Activated CD8-positive, alpha-beta memory T cell treated with anti-CD3 and anti-CD28 coated beads, Interleukin-2, amount 10 ng/mL, durations not matched to agents 7 days and 5 days (primary cell): Measurements from ENCODE around the gene UQCR11. TPM values are rescaled to one million over a fixed set of nuclear protein-coding genes. Genes with fewer than 3 reads are reported as not detected.

Experiments used
- ATAC-seq: fragments of 150-1000 bp; cut with Tn5 transposase; one replicate; pipeline ENCODE4 v1.10.0; 2021; ENCODE audit warnings: moderate library complexity
- CTCF ChIA-PET: fragments of 350-600 bp; sonication (Branson Sonifier 250); formaldehyde crosslinking; loops from one replicate; lab custom pipeline; 2021; ENCODE audit warnings: antibody characterized with exemption; lab: Charles Lee
- DNase-seq: peaks from one replicate; pipeline ENCODE4 v3.0.0-alpha.2; 2020
- H3K27ac Mint-ChIP-seq: one replicate; pipeline ENCODE4 v1.8.0; 2021; ENCODE audit warnings: mild to moderate bottlenecking, mixed read lengths
- H3K27me3 Mint-ChIP-seq: one replicate; pipeline ENCODE4 v1.8.0; 2021; ENCODE audit warnings: mixed read lengths
- H3K36me3 Mint-ChIP-seq: one replicate; pipeline ENCODE4 v1.8.0; 2021; ENCODE audit warnings: mild to moderate bottlenecking, mixed read lengths
- H3K4me1 Mint-ChIP-seq: one replicate; pipeline ENCODE4 v1.8.0; 2021; ENCODE audit warnings: mixed read lengths
- H3K4me3 Mint-ChIP-seq: one replicate; pipeline ENCODE4 v1.8.0; 2021; ENCODE audit warnings: mild to moderate bottlenecking, moderate library complexity, mixed read lengths
- H3K9me3 Mint-ChIP-seq: one replicate; pipeline ENCODE4 v1.8.0; 2022; ENCODE audit warnings: low read depth, mixed read lengths
- total RNA-seq, 2 experiments: library from RNA; stranded (reverse); gene quantifications; one replicate each; pipeline ENCODE4 v1.2.3, GENCODE V29; 2021

UQCR11 gene
- total RNA-seq, 2 experiments from 2014 or later = 192 to 196 TPM

DNA sequence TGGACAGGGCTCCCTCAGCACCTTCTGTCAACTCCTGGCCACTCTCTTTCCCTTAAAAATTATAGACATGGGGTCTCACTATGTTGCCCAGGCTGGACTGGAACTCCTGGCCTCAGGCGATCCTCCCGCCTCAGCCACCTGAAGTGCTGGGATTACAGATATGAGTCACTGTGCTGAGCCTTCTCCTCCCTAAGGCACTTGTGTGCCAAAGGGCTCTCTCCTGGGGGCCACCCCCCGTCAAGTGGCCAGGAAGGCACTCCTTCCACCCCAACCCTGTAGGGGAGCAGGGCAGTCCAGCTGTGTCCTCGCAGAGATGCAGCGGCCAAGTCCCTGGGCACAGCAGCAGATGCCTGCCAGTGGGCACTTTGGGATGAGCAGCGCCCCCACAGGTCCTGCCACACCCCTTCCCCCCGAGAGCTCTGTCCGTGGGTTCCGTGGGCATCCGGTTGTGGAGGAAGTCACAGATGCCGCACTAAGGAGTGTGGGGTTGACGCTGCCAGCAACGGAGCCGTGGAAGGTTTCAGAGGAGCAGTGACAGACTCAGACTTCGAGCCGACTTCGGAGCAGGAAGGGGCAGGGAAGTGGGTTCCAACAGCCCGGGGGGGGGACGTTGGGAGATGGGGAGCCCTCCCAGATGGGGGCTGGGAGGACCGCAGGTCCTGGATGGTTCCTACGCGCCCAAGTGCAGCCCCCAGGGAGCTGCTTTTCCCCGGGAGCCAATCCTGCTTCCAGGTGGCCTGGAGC, 3.3 kb upstream of the UQCR11 start:
- Mint-ChIP-seq H3K27me3 (no peaks in the 10 kb centered on the region), H3K27ac (no peak overlapping the region), H3K36me3 (peaks cover 12% of the 10 kb centered on the region), H3K4me3 (no peak overlapping the region), H3K4me1 (peaks cover 45% of the 10 kb centered on the region), H3K9me3 (no peaks in the 10 kb centered on the region)
- DNase-seq (peak; percentile 50), ATAC-seq (no peak)
- CTCF ChIA-PET = interaction anchor here (1.2 to 1.6 kb wide), 4 partner anchors 15 to 229 kb away, joined by 3 to 5 read pairs (median 4); partner anchors contain the start of gene MBD3

DNA sequence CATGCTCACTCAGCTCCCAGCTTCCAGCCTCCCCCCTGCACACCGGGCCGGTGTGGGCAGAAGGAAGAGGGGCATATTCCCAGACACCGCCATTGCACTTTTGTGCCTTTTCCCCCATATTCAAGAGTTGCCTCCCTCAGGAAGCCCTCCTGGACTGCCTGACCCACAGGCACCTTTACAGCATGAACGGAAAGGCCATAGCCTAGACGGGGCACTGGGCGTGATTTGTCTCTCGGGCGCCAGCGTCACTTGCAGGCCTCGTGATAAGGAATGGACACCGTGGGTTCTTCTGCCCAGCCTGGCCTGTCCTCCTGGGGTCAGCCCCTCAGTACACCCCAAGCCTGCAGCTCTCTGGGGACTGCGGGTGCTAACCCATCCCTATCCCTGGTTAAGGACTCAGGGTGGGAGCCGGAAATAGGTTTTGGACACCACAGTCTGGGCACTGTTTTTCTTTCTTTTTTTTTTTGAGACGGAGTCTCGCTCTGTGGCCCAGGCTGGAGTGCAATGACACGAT, 933 bp upstream of the UQCR11 start:
- Mint-ChIP-seq H3K27me3 (no peaks in the 10 kb centered on the region), H3K9me3 (no peaks in the 10 kb centered on the region), H3K36me3 (peaks cover 10% of the 10 kb centered on the region), H3K4me1 (peaks cover 54% of the 10 kb centered on the region), H3K4me3 (peak overlapping the region; percentile 92), H3K27ac (peak overlapping the region; percentile 98)
- peak; percentile 3 for ATAC-seq
- CTCF ChIA-PET = interaction anchor here (0.9 to 4.1 kb wide), 11 partner anchors 13 to 1095 kb away, joined by 3 to 20 read pairs (median 3); partner anchors contain the start of genes MBD3 and REEP6
- DNase-seq = no peak

- Mint-ChIP-seq H3K9me3 (no peaks in the 10 kb centered on the region), H3K4me1 (peaks cover 39% of the 10 kb centered on the region), H3K36me3 (peaks cover 21% of the 10 kb centered on the region), H3K27ac (no peak overlapping the region), H3K4me3 (no peak overlapping the region), H3K27me3 (no peaks in the 10 kb centered on the region)
- CTCF ChIA-PET = interaction anchor here (2.3 to 2.5 kb wide), 2 partner anchors 9 to 12 kb away, joined by 5 to 6 read pairs; partner anchors contain the start of gene MBD3
- ATAC-seq (no peak), DNase-seq (no peak)
Observed at GRCh38 chr19:1602091-1602707, 3.1 kb downstream of the UQCR11 start.

- Mint-ChIP-seq H3K4me1 (peaks cover 36% of the 10 kb centered on the region), H3K36me3 (peaks cover 23% of the 10 kb centered on the region), H3K27ac (no peak overlapping the region), H3K27me3 (no peaks in the 10 kb centered on the region), H3K9me3 (no peaks in the 10 kb centered on the region), H3K4me3 (no peak overlapping the region)
- DNase-seq (no peak), ATAC-seq (no peak)
- CTCF ChIA-PET = interaction anchor here (2.3 to 2.5 kb wide), 2 partner anchors 8 to 11 kb away, joined by 5 to 6 read pairs; partner anchors contain the start of gene MBD3
Observed at GRCh38 chr19:1601613-1602064, 3.6 kb downstream of the UQCR11 start.

DNA sequence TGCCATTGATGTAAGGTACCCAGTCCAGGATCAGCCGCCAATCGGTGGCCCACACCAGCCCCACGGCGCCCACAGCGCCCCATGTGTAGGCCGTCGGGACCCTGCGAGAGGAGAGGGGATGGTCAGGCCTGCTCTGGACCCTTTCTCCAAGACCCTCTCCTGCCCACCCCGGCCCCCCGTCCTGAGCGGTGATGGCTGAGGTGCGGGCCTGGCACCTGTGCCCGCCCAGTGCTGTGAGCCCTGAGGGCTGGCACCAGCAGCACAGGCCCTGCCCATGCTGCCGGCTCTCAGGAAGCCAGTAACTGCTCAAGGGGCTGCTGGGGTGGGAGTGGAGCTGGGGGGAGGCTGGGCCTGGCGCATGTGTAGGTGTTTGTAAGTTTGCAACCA, 5.8 kb downstream of the UQCR11 start:
- H3K27ac Mint-ChIP-seq = no peak overlapping the region

GRCh38 chr19:1598777-1599459, 6.3 kb downstream of the UQCR11 start:
- H3K9me3 Mint-ChIP-seq = no peaks in the 10 kb centered on the region
- no peak for DNase-seq
- no peaks in the 10 kb centered on the region for H3K27me3 Mint-ChIP-seq
- H3K4me3 Mint-ChIP-seq = no peak overlapping the region
- peaks cover 21% of the 10 kb centered on the region for H3K4me1 Mint-ChIP-seq
- no peak overlapping the region for H3K27ac Mint-ChIP-seq
- CTCF ChIA-PET = no interaction called here
- peaks cover 25% of the 10 kb centered on the region for H3K36me3 Mint-ChIP-seq
- no peak for ATAC-seq

More for the DNA sequence above, 5.8 kb downstream of the UQCR11 start:
- CTCF ChIA-PET = no interaction called here
- Mint-ChIP-seq H3K4me3 (no peak overlapping the region), H3K4me1 (peaks cover 26% of the 10 kb centered on the region), H3K36me3 (peaks cover 25% of the 10 kb centered on the region), H3K9me3 (no peaks in the 10 kb centered on the region), H3K27me3 (no peaks in the 10 kb centered on the region)
- ATAC-seq (no peak), DNase-seq (no peak)

- H3K9me3 Mint-ChIP-seq = no peaks in the 10 kb centered on the region
- CTCF ChIA-PET = interaction anchor here (0.6 to 2.8 kb wide), 6 partner anchors 8 to 48 kb away, joined by 3 to 20 read pairs (median 5); partner anchors contain the start of gene UQCR11
- DNase-seq = no peak
- H3K4me3 Mint-ChIP-seq = peak overlapping the region; percentile 85
- H3K36me3 Mint-ChIP-seq = peaks cover 14% of the 10 kb centered on the region
- H3K27me3 Mint-ChIP-seq = no peaks in the 10 kb centered on the region
- H3K27ac Mint-ChIP-seq = peak overlapping the region; percentile 83
- peaks cover 18% of the 10 kb centered on the region for H3K4me1 Mint-ChIP-seq
- ATAC-seq = no peak
Observed at GRCh38 chr19:1593501-1593772, 11.8 kb downstream of the UQCR11 start.

DNA sequence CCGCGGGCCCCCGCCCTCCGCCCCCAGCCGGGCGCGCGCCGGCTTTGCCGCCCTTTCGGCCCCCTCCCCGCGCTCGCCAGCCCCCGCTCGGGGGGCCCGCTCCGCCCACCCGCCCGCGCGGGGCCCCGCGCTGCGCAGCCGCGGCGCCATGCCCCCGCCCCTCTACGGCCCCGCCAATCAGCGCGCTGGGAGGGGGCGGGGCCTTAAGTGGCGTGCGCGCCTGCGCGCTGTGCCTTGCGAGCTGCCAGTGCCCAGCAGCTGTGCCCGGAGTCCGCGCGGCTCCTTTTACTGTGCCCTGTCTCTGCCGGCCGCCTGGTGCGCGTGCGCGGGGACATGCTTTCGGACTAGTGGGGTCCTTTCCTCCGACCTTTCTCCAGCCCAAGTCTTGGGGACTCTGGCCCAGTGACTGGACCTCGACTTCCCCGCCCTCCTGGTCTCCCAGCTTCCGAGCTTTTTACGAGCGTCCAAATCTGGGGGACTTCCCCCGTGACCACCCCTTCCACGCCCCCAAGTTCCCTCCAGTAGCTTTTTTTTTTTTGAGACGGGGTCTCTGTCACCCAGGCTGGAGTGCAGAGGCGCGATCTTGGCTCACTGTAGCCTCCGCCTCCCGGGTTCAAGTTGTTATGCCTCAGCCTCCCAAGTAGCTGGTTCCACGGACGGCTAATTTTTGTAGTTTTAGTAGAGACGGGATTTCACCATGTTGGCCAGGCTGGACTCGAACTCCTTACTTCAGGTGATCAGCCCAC, 12.3 kb downstream of the UQCR11 start, which contains the start of gene MBD3:
TSS of gene MBD3 (minus strand) at position 111 of the 746 bp plus-strand sequence. CDS start 234 bp downstream, outside the sequence.
- H3K4me1 Mint-ChIP-seq = peaks cover 19% of the 10 kb centered on the region
- ATAC-seq (peak; percentile 83), DNase-seq (peak; percentile 91)
- H3K27ac Mint-ChIP-seq = peak within 1 kb of the TSS; percentile 89
- H3K27me3 Mint-ChIP-seq = no peaks in the 10 kb centered on the region
- H3K36me3 Mint-ChIP-seq = peaks cover 13% of the 10 kb centered on the region
- H3K9me3 Mint-ChIP-seq = no peaks in the 10 kb centered on the region
- H3K4me3 Mint-ChIP-seq = peak within 1 kb of the TSS; percentile 88
- CTCF ChIA-PET = interaction anchor here (0.6 to 2.8 kb wide), 8 partner anchors 9 to 79 kb away, joined by 3 to 20 read pairs (median 4); partner anchors contain the start of gene UQCR11

GRCh38 chr19:1592024-1592754, 13.1 kb downstream of the UQCR11 start:
- Mint-ChIP-seq H3K36me3 (peaks cover 6% of the 10 kb centered on the region), H3K4me3 (peak overlapping the region; percentile 88), H3K27ac (peak overlapping the region; percentile 89), H3K4me1 (peaks cover 21% of the 10 kb centered on the region), H3K27me3 (no peaks in the 10 kb centered on the region), H3K9me3 (no peaks in the 10 kb centered on the region)
- peak; percentile 84 for ATAC-seq
- peak; percentile 86 for DNase-seq
- CTCF ChIA-PET = interaction anchor here (0.9 to 2.9 kb wide), 6 partner anchors 13 to 80 kb away, joined by 3 to 20 read pairs (median 8); partner anchors contain the start of gene UQCR11

GRCh38 chr19:1591421-1592023, 13.7 kb downstream of the UQCR11 start:
- Mint-ChIP-seq H3K27ac (peak overlapping the region; percentile 89), H3K27me3 (no peaks in the 10 kb centered on the region), H3K36me3 (peaks cover 4% of the 10 kb centered on the region), H3K4me1 (peaks cover 21% of the 10 kb centered on the region), H3K9me3 (no peaks in the 10 kb centered on the region), H3K4me3 (peak overlapping the region; percentile 88)
- no peak for ATAC-seq
- DNase-seq = peak; percentile 47
- CTCF ChIA-PET = interaction anchor here (0.6 to 2.9 kb wide), 11 partner anchors 10 to 245 kb away, joined by 3 to 11 read pairs (median 5); partner anchors contain the start of genes MEX3D and UQCR11

- Mint-ChIP-seq H3K36me3 (peaks cover 8% of the 10 kb centered on the region), H3K9me3 (no peaks in the 10 kb centered on the region), H3K4me1 (peaks cover 21% of the 10 kb centered on the region), H3K4me3 (peak overlapping the region; percentile 88), H3K27me3 (no peaks in the 10 kb centered on the region), H3K27ac (peak overlapping the region; percentile 89)
- DNase-seq = peak; percentile 65
- CTCF ChIA-PET = interaction anchor here (0.6 to 2.9 kb wide), 11 partner anchors 10 to 246 kb away, joined by 3 to 11 read pairs (median 5); partner anchors contain the start of genes MEX3D and UQCR11
- peak; percentile 15 for ATAC-seq
Observed at GRCh38 chr19:1590641-1591397, 14.4 kb downstream of the UQCR11 start.
